NOMO-1 treated with DMSO at 0.1 percent for 48 hours (cell line): ENCODE data around the gene PLD4.

Experiments
- DNase-seq: peaks from one replicate; lab custom pipeline; 2025; ENCODE audit not compliant: unreplicated experiment; lab: John Stamatoyannopoulos, UW

The PLD4 gene

DNA sequence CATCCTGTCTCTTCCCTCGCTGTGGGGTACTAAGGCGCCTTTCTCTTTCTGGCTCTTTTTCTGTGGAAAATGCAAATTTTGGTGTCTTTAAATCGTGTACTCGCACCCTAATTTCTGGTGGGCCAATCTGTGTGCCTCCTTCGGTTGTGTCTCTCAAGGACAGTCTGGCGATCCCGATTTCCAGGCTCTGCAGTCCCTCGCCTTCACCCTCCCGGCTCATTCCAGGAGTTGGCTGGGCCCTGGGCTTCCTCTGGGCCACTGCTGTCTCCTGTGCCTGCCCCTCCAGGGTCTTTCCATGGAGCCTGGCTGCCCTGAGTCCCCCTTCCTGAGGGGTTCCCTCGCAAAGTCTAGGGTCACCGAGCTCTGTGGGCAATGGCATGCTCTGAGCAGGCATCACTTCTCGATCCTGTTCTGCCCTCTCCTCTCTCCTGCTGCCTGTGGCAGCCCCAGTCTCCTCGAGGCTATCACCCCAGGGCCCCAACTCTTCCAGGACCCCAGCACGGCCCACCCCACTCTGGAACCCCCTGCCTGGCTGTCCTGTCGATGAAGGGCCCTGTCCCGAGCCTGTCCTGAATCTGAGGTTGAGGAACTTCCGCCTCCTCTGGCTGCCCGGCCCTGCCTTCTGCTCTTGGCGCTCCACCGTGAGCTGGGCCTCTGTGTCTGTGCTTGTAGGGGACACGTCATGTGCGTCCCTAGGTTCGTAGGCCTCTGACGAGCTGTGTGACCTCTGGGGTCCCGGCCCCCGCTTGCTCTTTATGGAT is 29.4 kb downstream of the PLD4 start:
- DNase-seq: no peak

DNA sequence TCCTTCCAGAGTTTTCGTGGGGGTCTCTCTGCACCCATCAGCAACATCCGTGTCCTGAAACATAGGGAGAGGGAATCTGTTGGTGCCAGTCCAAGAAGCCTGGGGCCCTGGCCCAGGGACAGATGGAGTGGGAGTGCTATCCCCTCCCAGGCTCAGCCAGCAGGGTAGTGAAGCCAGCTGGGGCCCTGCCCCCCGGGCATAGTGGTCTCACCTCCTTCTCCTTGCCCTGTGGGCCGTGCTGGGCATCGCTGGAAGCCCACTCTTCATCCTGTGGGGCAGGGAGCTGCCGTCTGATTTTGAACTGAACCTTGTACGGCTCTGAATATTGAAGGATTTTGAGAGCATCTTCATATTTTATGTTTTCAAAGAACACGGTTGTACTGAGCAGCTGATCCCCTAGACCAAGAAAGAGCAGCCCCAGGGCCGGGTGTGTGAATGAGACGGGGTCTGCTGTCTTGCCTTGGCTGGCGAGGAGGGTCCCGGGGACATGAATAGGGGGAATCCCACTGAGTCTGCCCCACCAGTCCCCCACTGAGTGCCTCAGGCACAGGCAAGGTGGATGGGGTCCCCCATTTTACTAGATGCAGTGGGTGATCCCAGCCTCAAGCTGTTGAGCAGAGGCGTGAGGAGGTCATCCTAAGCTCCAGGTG is 30.2 kb downstream of the PLD4 start:
- no peak for DNase-seq

DNA sequence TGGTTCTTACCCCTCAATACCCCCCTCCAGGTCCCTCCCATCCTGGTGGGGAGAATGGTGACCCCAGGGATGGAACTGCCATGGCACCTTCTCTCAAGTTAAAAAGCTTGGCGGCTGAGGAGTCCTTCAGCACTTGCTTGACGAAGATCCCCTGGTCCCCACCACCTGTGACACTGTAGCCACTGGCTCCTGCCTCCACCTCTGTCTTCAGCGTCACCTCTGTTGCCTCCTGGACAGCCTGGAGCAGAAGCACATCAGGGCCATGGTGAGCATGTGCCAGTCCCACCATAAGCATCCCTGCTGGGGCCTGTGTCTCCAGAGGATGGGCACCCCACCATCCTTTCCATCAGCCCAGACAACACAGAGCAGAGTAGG is 30.7 kb downstream of the PLD4 start:
- DNase-seq: no peak

DNA sequence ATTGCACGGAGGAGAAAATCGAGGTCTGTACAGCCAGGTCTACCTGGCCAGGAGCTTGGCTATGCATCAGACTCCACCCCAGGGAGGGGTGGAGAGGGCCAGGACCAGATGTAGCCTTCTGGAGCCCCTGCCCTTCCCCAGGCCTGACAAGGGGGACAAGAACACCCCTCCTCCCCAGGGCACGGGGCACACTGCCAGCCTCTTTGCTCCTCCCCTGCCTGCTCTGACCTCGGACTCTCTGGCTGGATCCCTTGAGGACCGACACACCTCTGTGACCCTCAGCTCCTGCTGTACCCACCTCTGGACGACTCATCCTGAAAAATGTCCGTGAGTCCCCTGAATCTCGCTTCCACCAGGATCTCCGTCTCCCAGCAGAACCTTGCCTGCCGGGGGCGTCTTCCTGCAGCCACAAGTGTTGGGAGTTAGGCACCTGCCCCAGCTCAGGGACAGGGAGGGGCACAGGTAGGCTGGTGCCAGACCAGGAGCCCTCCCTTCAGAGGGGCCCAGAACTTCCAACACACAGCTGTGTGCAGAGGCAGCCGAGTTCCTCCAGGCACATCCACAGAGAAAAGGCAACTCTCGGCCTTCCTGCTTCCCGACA is 31.7 kb downstream of the PLD4 start:
- no peak for DNase-seq

DNA sequence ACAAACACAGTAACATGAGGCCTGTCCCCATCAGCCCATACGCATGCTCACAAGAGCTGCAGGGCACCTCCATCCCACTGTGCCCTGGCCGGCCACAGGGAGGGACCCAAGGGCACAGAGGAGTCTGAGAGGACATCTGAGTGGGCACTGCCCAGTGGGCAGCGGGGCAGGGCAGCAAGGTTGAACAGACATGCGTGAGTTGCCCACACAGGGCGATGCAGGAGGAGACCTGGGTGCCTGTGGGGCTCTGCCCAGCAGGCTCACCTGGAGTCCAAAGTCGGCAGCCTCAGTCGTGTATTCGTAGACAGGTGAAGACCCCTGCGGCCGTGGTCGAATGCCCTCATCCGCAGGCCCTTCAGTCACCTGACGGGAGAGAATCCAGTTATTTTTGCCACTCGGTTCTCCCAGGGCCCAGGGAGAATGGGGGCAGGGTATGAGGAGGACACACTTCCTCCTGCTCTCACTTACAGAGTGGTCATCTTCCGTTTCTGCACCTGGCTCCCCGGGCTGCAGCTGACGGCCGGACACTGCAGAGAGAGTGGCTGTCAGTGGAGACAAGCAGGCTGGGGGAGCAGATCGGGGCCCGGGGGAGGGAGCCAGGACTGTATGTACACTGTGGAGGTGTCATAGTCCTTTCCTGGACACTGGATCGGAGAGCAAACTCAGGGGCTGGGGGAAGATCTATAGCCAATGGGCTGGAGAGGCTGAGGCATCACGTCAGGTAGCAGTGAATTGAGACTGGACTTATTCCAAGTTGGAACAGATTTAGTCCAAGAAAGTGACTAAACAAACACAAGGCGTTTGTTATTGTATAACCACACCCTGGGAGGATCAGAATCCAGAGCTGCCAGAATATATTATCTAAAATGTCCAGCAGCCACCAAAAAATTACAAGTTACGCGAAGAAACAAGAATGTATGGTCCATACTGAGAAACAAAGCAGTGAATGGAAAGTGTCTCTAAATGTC is 32.8 kb downstream of the PLD4 start:
- DNase-seq: no peak

DNA sequence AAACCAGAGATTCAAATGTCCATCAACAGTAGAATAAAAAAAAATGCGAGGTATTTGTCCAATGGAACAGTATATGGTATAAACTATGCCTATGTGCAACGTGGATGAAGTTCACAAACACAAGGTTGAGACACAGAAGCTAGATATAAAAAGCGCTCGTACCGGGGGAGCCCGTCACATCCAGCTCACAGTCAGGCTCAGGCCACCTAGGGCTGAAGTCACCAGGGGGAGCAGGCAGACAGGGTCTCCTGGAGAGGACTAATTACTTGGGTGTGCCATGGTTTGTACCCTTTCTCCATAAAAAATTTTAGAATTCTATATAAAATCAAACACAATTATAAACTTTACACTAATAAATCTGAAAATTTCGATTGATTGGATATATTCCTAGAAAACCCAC is 39.9 kb downstream of the PLD4 start:
- no peak for DNase-seq

DNA sequence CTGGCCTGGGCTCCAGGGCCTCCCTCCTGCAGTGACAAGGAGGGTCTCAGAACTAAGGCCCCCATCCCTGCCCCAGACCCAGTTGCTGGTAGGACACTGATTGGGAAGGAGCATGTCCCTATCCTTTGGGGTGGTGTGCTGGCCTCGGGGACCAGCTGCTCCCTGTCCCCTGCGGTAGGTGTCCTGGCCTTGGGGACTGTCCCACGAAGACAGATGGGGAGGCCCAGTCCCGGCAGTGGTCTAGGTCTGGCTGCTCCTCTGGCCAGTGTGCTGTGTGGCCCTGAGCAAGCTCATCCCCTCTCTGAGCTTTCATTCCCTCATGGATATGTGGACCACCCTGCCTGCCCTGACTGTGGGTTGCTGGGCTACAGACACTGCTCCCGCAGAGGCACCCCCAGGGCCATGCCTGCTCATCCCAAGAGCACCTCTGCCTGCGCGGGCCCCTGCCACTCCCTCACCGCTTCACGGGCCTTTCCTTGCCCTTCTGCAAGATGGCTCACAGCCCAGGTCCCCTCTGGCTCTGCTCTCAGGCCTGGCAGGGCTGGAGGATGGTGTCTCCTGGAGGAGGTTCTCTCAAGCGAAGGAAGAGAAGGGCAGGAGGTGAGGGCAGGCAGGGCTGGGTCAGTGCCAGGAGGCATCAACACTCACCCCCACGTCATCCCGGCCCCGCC is 41.0 kb downstream of the PLD4 start:
- no peak for DNase-seq

DNA sequence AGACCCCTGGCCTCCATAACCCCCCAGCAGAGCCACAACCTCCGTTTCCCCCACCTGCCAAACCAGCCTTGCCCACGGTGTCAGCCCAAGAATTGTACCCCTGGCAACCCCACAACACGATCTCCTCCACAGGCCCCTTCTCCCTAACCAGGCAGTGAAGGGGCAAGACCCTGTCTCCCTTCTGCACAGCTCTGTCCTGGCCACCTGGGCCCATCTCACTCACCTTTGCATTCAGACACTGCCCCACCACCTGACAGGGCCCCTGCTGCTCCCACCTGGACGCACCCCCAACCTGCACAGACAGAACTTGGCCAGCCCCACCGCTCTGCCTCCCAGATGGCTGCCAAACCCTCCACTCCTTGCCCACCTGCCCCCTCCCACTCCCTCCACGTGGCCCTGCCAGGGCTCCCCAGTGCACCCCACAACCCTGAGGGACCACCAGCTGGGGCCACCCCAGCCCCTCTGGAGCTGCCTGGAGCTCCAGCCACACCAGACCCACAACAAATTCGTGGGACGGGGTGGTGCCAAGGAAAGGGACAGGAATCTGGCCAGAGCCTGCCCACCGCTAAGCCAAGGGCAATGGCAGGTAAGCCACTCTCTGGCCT is 41.7 kb downstream of the PLD4 start:
- no peak for DNase-seq

DNA sequence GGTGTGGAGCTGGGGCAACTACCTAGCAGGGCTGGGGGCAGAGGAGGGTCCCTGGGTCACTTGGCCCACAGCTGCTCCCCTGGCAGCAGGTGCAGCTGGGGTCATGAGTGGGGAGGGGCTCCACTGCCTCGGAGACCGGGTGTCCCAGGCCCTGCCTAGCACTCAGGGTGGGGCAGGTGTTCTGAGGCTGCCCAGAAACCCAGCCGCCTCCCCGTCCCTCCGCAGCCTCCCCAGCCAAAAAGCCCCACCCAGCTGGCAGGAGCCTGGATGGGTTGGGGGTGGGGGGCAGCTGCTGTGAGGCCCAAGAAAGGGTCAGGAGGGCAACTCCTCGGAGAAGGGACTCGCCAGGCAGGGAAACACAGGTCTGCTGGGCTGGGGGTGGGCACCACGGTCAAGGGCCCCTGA is 42.3 kb downstream of the PLD4 start:
- no peak for DNase-seq

DNA sequence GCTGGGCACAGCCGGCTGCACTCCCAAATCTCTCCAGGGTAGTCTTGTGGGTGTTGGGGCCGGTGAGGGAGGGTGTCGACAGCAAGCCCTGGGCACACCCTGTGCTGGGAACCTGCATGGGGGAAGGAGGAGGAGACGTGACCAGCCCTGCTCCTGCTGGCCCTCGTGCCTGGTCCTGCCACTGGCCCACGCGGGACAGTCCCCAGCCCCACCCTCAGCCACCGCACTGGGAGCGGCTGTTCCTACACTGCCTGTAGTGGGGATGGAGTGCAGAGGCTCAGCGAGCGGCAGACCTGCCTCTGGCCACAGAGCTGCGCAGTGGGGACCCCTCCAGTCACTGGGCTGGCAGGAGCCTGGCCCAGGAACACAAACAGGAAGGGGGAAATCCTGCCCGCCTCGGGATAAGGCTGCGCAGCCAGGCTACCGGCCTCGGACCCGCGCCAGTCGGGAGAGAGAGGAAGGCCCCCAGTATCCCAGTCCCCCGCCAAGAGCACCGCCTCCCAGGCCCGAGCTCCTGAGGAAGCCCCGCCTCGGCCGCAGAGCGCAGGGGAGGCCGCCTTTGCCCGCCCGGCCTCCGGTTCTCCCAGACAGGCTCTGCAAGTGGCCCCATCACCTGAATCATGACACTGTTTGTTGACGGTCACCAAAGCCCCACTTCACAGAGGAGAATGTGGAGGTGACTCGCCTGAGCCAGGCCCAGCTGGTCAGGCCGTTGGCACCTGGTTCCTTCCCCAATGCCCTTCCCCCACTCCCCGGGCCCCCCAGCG is 42.9 kb downstream of the PLD4 start:
- DNase-seq: no peak

DNA sequence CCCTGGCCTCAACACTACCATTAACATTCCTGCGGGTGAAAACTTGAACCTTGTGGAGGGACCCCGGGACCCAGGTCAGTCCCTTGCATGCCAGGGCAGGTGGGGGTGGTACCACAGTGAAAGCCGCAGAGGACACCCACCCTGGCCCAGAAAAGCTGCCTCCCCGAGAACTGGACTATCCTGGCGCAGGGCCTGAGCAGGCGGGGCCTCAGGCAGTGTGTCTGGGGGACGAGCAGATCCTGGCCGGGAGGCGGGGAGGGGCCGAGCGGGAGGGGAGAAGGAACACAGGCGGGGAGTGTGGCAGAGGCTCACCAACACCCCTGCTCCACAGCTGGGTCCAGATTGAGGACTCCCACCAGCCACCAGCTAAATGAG is 43.5 kb downstream of the PLD4 start:
- no peak for DNase-seq

DNA sequence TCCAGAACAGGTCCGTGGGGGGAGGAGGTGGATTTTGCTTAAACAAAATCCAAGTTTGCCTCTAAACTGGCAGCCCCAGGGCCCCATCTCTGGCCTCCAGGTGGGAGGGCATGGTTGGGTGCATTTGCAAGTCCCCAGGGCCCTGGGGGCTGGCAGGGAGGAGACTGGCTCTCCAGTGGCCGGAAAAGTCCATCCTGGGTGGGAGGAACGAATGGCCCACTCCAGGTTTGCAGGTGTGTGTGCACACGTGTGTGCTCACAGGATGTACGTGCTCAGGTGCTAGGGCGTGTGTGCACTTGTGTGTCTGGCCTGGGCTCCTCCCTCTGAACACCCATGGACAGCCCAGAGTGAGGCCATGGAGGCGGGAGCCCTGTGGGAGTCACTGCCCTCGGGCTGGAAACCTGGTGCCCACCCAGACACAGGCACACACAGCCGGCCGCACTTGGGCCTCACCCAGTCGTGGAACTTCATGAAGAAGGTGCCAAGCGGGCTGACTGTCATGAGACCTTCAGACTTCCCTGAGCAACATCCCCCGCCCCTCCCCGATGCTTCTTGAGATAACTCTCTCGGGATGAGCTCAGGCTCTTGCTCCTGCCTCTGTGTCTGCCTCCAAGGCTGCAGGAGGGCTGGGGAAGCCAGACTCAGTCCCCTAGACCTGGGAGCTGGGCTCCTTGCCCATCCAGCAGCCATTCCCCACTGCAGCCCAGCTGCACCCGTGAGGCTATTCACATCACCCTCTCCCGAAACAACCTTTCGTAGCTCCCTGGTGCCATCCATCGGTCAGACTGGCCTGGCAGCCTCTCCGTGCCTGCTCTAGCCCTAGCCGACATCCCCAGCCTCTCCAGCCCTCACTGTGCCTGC is 44.1 kb downstream of the PLD4 start:
- DNase-seq: no peak

DNA sequence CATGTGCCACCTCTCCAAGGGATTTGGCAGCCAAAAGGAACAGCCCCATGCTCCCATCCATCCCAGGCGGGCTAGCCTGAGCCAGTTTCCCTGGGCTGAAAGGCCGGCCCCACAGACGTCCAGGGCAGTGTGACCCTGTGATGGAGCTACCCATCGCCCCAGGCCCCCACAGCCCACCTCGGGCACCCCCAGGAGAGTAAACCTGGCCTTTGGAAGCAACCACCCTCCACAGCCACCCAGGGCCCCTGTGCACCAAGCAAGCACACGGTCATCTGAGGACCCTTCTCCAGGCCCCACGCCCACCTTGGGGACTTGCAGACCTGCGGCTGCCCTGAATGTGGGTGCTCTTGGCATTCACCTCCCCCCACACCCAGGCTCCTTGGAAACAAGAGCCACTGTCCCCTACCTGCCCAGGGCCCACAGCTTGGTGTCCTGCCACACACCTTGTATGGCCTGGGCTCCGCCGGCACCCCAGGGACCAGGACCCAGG is 45.1 kb downstream of the PLD4 start:
- DNase-seq: no peak

DNA sequence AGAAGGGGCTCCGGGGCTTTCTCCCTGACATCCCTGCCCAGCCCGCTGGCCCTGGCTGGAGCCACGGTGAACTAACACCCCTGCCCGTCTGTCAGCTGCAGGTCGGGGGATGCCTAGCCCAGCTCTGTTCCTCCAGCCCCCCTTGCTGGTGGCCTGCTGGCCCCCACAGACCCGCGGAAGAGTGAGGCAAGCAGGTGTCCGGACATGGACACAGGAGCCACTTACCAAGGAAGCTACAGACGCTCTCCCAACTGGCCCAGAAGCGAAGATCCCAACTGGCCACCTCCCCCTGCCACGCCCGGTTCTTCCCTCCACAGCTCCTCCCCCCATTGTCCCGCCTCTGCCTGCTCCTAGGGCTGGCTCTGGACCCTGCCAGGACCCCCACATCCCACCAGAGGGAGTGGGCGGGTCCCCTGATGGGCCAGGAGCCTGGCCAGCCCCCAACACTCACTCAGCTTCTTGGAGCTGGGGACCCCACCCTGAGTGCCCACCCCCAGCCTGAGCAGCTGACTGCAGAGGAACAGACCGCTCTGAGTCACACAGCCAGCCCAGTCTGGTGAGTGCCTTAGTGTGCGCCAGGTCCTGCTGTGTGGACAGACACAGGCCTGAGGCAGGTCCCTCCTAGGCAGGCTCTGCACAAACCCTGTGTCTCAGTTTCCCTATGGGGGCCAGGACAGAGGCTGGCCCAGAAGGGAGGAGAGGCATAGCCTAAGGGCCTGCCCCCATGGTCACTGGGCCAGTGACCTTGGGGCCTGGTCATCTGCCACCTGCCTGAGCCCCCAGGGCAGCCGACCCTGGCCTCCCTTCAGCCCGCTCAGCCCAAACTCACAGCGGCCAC is 45.8 kb downstream of the PLD4 start:
- DNase-seq: no peak

DNA sequence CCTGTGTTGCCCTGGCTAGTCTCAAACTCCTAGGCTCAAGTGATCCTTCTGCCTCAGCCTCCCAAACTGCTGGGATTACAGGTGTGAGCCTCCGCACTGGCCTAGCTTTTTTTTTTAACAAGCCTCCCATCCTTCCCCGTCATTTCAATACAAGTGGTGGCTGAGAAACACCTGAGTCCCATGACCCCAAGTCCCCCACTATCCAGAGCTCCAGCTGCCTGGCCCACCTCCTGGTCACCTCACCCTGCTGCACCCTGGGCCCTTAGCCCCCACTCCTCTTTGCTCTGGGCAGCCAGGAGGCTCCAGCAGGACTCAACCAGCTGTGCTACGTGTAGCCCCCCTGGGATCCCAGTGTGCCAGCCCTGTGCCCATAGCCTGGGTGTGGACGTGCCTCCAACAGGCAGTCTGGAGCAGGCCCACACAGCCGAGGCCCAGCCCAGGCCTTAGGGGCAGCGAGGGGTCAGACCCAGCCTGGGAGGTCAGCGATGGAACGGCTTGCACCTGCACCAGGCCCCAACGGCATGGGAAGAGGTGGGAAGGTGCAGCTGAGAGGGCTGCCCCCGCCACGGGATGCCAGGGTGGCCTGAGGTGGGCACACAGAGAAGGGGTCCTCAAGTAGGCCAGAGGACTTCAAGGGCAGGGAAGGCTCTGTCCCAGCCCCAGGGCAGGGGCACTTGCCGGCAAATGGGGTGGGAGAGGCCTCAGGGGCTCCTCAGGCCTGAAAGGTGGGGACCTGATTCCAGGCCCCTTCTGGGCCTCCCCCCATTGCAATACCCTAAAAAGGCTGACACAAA is 47.0 kb downstream of the PLD4 start:
- DNase-seq: no peak

DNA sequence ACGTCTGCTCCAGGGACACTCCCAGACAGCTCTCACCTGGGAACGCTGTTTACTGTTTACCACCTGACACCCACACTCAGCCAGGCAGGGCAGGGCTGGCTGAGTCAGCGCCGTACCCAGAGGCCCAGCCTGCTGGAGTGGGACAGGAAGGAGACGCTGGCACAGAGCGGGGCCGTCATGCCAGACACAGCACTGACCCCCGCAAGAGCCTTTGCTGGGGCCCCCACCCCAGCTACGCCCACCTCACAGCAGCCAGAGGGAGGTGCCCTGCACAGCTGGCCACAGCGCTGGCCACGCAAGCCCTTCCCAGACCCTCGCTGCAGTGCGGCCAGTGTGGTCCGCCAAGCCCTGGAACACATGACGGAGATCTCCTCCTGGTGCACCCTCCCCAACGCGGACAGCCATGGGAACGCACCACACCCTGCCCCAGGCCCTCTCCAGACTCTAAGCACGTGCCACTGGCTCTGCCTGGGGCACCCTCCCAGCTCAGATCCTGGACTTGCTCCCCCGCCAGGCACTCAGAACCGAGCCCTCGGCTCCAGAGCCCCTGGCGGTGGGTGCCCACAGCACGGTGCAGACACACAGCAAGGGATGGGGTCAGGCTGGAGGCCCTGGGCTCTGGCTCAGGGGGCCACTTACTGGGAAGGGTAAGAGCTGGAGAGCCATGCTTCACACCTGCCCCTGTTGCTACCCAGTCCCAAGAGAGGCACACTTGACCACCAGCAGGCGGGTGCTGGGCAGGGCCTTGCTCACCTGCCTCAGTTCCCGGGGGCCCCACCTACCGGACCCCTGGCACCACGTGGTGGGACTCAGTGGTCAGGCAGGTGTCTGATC is 47.8 kb downstream of the PLD4 start:
- DNase-seq: no peak
